ENCODE data around the gene ZNF777. TPM values are rescaled to one million over a fixed set of nuclear protein-coding genes. Genes with fewer than 3 reads are reported as not detected.

Gene ZNF777
- total RNA-seq, 1 experiment from 2014 or later, result 15.6 TPM

DNA sequence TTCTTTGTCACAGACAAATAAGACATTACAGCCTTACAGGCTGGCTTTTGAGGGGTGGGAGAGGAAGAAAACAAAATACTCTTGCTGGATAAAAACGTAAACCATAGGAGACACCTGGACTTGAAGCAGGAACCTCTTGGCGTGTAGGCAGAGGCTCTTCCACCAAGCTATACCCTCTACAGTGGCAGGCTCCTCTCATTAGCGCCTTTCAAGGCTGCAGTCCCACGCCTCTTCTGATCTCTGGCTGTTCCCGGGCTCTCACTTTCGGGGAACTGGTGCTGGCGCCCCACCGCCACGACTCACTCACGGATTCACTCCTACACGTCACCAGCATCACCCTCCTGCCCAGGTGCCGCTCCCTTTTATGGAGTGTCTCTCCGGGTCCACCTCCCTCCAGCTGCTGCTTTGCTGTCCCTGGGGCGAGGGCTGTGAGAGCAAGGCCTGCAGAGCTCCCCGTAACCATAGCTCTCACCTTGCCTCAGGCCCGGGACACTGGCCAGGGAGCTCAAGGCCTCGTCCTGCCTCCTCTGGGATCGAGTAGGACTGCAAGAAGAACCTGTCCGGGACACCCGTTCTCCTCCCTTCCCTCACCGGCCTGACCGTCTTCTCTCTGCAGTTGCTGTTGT lies 62.6 kb downstream of the ZNF777 start:
- H3K9ac ChIP-seq (ENCODE audit: extremely low read depth, insufficient read length, low read length), result no peak overlapping the region
- Mint-ChIP-seq H3K9me3 (no peaks in the 10 kb centered on the region; a peak in 1 of 5 replicates), H3K4me1 (peaks cover 8 to 18% of the 10 kb centered on the region in 2 experiments; a peak in 3 of 4 replicates), H3K4me3 (no peak overlapping the region), H3K36me3 (ENCODE audit: insufficient read depth in 1 of 3, low read depth in 3 of 3) (no peaks in the 10 kb centered on the region), H3K27me3 (ENCODE audit: low read depth) (peaks cover 10% of the 10 kb centered on the region), H3K27ac (no peak overlapping the region; a peak in 1 of 7 replicates)
- H3K18ac ChIP-seq (ENCODE audit: insufficient read length, low read depth, low read length), result no peak overlapping the region
- H3K27ac ChIP-seq (ENCODE audit: insufficient read length, low read depth, low read length), result no peak overlapping the region
- no peak overlapping the region for H2BK20ac ChIP-seq (ENCODE audit: low read depth, low read length, poor library complexity, severe bottlenecking)
- H2BK5ac ChIP-seq (ENCODE audit: insufficient read length, low read length), result no peak overlapping the region
- no peak overlapping the region for H2BK15ac ChIP-seq (ENCODE audit: low read depth, low read length)
- TF ChIP-seq, protein P1, sequence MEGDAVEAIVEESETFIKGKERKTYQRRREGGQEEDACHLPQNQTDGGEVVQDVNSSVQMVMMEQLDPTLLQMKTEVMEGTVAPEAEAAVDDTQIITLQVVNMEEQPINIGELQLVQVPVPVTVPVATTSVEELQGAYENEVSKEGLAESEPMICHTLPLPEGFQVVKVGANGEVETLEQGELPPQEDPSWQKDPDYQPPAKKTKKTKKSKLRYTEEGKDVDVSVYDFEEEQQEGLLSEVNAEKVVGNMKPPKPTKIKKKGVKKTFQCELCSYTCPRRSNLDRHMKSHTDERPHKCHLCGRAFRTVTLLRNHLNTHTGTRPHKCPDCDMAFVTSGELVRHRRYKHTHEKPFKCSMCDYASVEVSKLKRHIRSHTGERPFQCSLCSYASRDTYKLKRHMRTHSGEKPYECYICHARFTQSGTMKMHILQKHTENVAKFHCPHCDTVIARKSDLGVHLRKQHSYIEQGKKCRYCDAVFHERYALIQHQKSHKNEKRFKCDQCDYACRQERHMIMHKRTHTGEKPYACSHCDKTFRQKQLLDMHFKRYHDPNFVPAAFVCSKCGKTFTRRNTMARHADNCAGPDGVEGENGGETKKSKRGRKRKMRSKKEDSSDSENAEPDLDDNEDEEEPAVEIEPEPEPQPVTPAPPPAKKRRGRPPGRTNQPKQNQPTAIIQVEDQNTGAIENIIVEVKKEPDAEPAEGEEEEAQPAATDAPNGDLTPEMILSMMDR (conservative IDR thresholded peaks at IDR 0.05), result no peak
- no peak overlapping the region for H4K5ac ChIP-seq (ENCODE audit: insufficient read length, low read depth, low read length)
- no peak overlapping the region for H3K4ac ChIP-seq (ENCODE audit: low read depth, low read length)
- H3K9me3 ChIP-seq (ENCODE audit: control insufficient read depth, low read depth, low read length), result no peaks in the 10 kb centered on the region
- no peak overlapping the region for H2AK5ac ChIP-seq (ENCODE audit: insufficient read length, low read length)
- H2BK120ac ChIP-seq (ENCODE audit: low read depth, low read length, poor library complexity, severe bottlenecking), result no peak overlapping the region
- H4K8ac ChIP-seq (replicated peaks; ENCODE audit: insufficient read length, low read depth, low read length), result no peak overlapping the region
- H3K56ac ChIP-seq (ENCODE audit: insufficient read length, low read depth, low read length), result no peak overlapping the region
- H3K4me2 ChIP-seq (ENCODE audit: insufficient read depth, insufficient read length, low read length), result no peak overlapping the region
- no peaks in the 10 kb centered on the region for H3K23me2 ChIP-seq (ENCODE audit: insufficient read length, low read depth, low read length, poor library complexity, severe bottlenecking)
- H3K14ac ChIP-seq (ENCODE audit: insufficient read depth, low read length), result no peak overlapping the region; the same call in 1 of the 2 replicates
- no peaks in the 10 kb centered on the region for H3K79me1 ChIP-seq (ENCODE audit: insufficient read depth, low read depth, low read length, poor library complexity, severe bottlenecking)
- H2BK12ac ChIP-seq (ENCODE audit: insufficient read length, low read depth, low read length), result no peak overlapping the region
- no peak for DNase-seq
- no peaks in the 10 kb centered on the region for H4K20me1 ChIP-seq (ENCODE audit: control insufficient read depth, insufficient read depth, insufficient read length)
- H3K79me2 ChIP-seq (ENCODE audit: insufficient read depth, low read length), result no peaks in the 10 kb centered on the region
- no peak overlapping the region for H3K23ac ChIP-seq (ENCODE audit: insufficient read length, low read depth, low read length)
- no peaks in the 10 kb centered on the region for H3K27me3 ChIP-seq (ENCODE audit: insufficient read depth, low read length)
- peaks cover 5% of the 10 kb centered on the region; the same call in 1 of the 2 replicates for H3K4me1 ChIP-seq (ENCODE audit: insufficient read depth, low read length)
- no peak overlapping the region for H2AFZ ChIP-seq (ENCODE audit: low read length)
- H3T11ph ChIP-seq (ENCODE audit: low read length), result no peak overlapping the region
- H4K91ac ChIP-seq (ENCODE audit: insufficient read length, low read depth, low read length), result no peak overlapping the region
- no CpG with 5 or more reads among the region's 22 CpGs for WGBS (ENCODE audit: extremely low coverage, insufficient read length, low lambda C conversion rate)

Measured in H9 (cell line).